Astrocyte of the spinal cord (primary cell): ENCODE results near the gene BRME1.

Experiments
- DNase-seq: peaks from one replicate; pipeline ENCODE4 v3.0.0; 2011; ENCODE audit warnings: low read depth, low spot score
- H3K4me3 ChIP-seq: 2 replicates; pipeline ENCODE4 v1.5.1; 2011; ENCODE audit warnings: low read depth, mild to moderate bottlenecking, low read length, moderate library complexity
- CTCF ChIP-seq: IDR thresholded peaks from 2 replicates; pipeline ENCODE4 v1.5.1; 2012; ENCODE audit warnings: low read depth, mild to moderate bottlenecking, low read length, inconsistent platforms
- in situ Hi-C: cut with HindIII; loops from 2 replicates; pipeline ENCODE4 v1.10.0; 2017; ENCODE audit warnings: low sequenced_read_pairs

The BRME1 gene

GRCh38 chr19:13841962-13842290, 64.0 kb downstream of the BRME1 start:
- peak overlapping the region; percentile 95 for H3K4me3 ChIP-seq
- in situ Hi-C loops, result no loop called here
- TF ChIP-seq CTCF, result no peak
- DNase-seq, result no peak

GRCh38 chr19:13841086-13841961, 64.6 kb downstream of the BRME1 start:
- peak; percentile 48 for DNase-seq
- peak overlapping the region; percentile 95 for H3K4me3 ChIP-seq
- no peak for TF ChIP-seq CTCF
- in situ Hi-C loops, result no loop called here

- DNase-seq, result peak; percentile 45
- in situ Hi-C loops, result no loop called here
Measured at GRCh38 chr19:13840305-13841085, 65.4 kb downstream of the BRME1 start.

GRCh38 chr19:13839938-13840304, 66.0 kb downstream of the BRME1 start:
- TF ChIP-seq CTCF, result no peak
- no peak for DNase-seq
- in situ Hi-C loops, result no loop called here
- H3K4me3 ChIP-seq, result peak overlapping the region; percentile 95

More at GRCh38 chr19:13840305-13841085, 65.4 kb downstream of the BRME1 start:
- no peak for TF ChIP-seq CTCF
- peak overlapping the region; percentile 95 for H3K4me3 ChIP-seq

- H3K4me3 ChIP-seq, result peak overlapping the region; percentile 95
- no peak for TF ChIP-seq CTCF
- DNase-seq, result peak; percentile 83
- in situ Hi-C loops, result no loop called here
Measured at GRCh38 chr19:13839130-13839937, 66.6 kb downstream of the BRME1 start.

- H3K4me3 ChIP-seq, result peak overlapping the region; percentile 95
- DNase-seq, result peak; percentile 45
- in situ Hi-C loops, result no loop called here
- no peak for TF ChIP-seq CTCF
Measured at GRCh38 chr19:13838435-13839129, 67.3 kb downstream of the BRME1 start.
